ENCODE measurements around the gene RDH13.

GRCh38 chr19:55086730-55087541 lies 24.0 kb upstream of the RDH13 start:
- TF ChIP-seq CTCF (conservative IDR thresholded peaks at IDR 0.05 in 1 of 2, IDR thresholded peaks at IDR 0.05 in 1 of 2; ENCODE audit: low read depth in 1 of 2, low read length in 2 of 2) (no peak), EZH2 (IDR thresholded peaks at IDR 0.05; ENCODE audit: low read length, missing control alignments) (no peak)

Data from fibroblast of lung (primary cell).